Muscle of arm (tissue), 12 donors: ENCODE data around the gene ARL15. TPM values are rescaled to one million over a fixed set of nuclear protein-coding genes. Genes with fewer than 3 reads are reported as not detected.

Source experiments
- DNase-seq: peaks from one replicate; pipeline ENCODE4 v3.0.0-alpha.2; 2013
- polyA plus RNA-seq, 12 donors: library from polyadenylated mRNA; unstranded; fragments of 120-200 nt; gene quantifications; one replicate each; pipeline ENCODE4 v1.2.1, GENCODE V29; 2013; ENCODE audit not compliant: insufficient read length in 12 of 12

ARL15 gene
- polyA plus RNA-seq, 12 donors, result 22.9 to 139 (median 30.5) TPM

DNA sequence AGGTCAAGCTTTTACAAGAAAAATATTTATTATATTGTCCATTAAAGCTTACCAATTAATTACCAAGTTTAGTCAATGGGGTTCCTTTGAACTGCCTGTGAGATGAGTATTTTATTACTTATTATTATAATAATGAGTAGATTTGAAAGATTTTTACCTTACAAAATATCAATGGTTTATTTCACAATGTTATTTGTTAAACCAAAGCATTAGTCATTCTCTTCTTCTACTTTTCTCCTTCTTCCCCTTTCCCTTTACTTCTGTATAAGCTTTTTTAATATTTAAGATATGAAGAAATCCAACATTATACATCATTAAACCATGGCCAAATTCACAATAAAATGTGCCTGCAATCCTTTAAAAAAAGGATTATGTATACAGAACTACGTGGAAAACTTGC lies 369.5 kb downstream of the ARL15 start:
- DNase-seq, result no peak

DNA sequence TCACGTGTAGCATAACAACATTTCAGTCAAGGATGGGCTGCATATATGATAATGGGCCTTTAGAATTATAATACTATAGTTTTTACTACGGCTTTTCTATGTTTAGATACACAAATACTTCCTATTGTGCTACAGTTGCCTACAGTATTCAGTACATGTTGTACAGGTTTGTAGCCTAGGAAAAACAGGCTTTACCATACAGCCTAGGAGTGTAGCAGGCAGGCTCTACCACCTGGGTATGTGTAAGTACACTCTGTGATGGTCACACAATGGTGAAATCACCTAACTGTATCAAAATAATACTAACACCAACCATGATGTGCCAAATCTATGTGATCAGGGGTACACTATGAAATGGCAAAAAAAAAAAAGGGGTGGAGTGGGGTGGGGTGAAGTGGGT lies 372.9 kb downstream of the ARL15 start:
- no peak for DNase-seq

- no peak for DNase-seq
These were observed 373.7 kb downstream of the ARL15 start for GRCh38 chr5:53936481-53937352.

DNA sequence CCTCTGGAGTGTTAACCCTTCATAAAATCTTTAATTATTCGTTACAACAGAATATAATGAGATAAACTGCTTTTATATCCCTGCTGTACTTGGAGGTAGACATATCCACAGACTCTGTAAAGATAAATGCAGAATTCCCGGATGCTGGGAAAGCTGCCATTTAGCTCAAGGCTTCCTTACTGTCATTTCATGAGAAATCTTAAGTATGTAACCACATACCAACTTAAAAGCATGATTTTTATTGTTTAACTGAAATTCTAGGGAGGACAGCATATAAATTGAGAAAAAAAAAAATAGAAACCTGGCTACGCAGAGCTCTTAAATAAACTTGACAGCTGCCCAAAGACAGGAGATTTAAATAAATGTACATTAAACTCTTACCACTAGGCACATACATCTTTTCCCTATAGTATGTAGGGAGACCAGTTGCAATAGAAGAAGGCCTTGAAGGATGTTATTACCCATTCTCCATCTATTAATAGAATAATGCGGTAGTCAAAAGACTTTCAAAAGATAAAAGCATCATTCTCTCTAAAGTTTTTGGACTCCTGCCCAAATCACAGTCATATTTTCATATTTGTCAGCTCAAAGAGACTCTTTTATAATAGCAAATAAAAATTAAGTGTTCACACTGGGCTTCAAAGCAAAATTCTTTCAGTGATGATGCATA lies 376.1 kb downstream of the ARL15 start:
- no peak for DNase-seq

DNA sequence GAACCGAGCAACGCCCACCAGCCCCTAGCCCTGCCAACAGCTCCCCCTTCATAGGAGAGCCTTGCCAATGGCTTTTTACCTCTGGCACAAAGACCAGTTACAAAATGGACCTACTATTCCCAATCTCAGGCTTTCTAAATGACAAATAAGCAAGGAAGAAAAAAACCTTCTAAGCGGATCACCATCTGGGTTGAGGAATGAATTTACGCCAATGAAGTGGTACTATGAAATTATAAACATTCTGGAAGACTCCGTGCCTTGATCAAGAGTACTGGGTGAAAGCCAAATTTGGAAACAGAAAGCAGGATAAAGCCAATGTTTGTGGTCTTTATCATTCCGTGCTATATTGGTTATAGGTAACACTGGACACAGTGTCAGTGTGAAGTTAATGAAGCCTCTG lies 378.0 kb downstream of the ARL15 start:
- DNase-seq, result no peak

DNA sequence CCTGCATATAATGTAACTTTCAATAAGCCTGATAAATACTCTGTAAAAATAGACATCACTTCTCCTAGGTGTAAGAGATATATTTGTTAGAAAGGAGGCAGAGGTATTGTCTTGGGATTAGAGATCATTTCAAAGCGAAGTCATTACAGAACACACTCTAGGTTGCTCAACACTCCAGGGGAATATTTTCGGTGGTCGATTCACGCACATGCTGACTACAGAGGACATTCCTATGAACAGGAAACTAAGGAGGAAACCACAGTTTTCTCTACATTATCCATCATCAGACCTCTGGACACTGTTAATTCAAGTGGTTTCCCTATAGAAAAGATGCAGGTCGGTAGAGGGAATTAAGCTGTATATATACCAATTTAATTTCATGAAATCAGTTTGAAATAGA lies 379.9 kb downstream of the ARL15 start:
- DNase-seq, result no peak

DNA sequence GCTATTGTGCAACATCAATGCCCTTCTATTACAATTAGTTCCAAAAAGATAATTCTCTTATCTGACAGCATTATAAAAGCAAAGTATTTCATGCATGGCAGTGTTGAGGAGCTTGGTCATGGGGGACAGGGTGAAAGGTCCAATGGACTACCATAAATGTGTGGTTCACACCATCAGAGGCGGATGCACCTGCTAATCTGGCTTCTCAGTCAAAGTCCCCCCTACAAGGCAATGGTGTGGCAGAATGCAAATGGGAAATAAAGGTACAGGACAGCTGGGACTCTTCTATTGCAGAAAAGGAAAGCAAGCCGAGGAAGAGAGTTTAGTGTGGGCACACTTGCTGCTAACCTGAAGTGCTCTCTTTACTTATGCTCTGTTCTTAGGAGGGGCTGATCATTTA lies 380.8 kb downstream of the ARL15 start:
- no peak for DNase-seq

- no peak for DNase-seq
These were observed 381.2 kb downstream of the ARL15 start for GRCh38 chr5:53929152-53929551.

- DNase-seq, result no peak
These were observed 381.7 kb downstream of the ARL15 start for GRCh38 chr5:53928641-53929040.

GRCh38 chr5:53927668-53928247 lies 382.6 kb downstream of the ARL15 start:
- DNase-seq, result no peak

GRCh38 chr5:53926026-53926425 lies 384.3 kb downstream of the ARL15 start:
- no peak for DNase-seq

DNA sequence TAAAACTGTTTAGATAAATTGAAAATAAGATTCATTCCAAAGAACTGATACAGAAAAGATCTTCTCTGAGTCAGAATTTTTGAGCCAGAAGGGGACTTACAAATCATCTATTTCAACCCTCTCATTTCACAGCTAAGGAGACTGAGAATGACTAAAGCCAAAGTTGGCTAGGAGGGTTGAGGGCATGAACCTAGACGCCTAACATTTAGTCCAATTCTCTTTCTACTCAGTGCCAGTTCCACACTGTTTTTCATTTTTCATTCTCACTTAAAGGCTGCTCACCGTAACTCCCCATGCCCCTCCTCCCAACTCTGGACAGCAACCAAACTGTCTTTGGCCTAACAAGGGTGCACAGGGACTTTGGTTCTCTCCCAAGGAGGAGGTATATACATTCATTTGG lies 386.0 kb downstream of the ARL15 start:
- DNase-seq, result no peak

GRCh38 chr5:53923961-53924360 lies 386.4 kb downstream of the ARL15 start:
- peak; percentile 43 for DNase-seq

- no peak for DNase-seq
These were observed 387.6 kb downstream of the ARL15 start for GRCh38 chr5:53922508-53923498.

- DNase-seq, result no peak
These were observed 392.5 kb downstream of the ARL15 start for GRCh38 chr5:53917826-53918225.

DNA sequence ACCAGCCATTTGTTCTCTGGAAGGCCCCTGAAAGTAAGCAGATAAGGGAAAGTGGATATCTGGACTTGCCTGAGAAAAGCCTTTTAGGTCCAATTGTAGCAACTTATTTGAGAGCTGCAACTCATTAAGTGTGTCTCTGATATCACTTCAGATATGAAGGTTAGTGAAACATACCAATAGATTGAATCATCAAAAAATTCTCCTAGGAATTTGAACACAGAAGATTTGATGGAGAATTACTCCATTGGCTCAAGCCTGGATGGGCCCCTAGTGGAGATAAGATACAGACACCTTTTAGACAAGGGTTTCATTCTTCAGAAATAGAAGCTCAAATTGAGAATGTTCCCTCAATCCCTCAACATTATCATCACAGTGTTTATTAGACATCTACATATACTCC lies 393.3 kb downstream of the ARL15 start:
- no peak for DNase-seq

DNA sequence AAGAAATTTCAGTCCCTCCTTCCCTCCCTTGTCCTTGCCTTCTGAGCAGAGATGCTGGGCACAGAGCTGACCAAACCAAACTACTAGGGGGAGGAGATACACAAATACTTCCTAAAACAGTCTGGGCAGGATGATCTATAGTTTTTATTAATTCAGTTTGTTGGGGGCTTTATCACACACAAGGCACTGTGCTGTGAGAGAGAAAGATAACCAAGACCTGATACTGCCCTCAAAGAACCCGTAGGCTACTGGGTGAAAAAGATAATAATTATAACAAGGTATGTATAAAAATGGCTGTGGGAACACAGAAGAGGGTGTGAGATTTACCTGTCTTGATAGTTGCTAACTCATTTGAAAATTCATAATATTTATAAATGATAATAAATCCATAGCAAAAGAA lies 395.3 kb downstream of the ARL15 start:
- DNase-seq, result no peak

- DNase-seq, result no peak
These were observed 396.4 kb downstream of the ARL15 start for GRCh38 chr5:53913941-53914340.

- DNase-seq, result no peak
These were observed 401.6 kb downstream of the ARL15 start for GRCh38 chr5:53908757-53909156.

GRCh38 chr5:53907827-53908226 lies 402.5 kb downstream of the ARL15 start:
- no peak for DNase-seq

- DNase-seq, result no peak
These were observed 403.6 kb downstream of the ARL15 start for GRCh38 chr5:53906736-53907135.
